Stimulated activated CD4-positive, alpha-beta T cell treated with anti-CD3 and anti-CD28 coated beads, TNF-alpha, amount 100 ng/mL, for 24 hours (primary cell): Measurements from ENCODE around the gene COBL.

Experiments
- DNase-seq, 3 experiments: peaks; one replicate each; pipeline ENCODE4 v3.0.0-alpha.2; 2020; ENCODE audit warnings: low read depth in 3 of 3

COBL gene

DNA sequence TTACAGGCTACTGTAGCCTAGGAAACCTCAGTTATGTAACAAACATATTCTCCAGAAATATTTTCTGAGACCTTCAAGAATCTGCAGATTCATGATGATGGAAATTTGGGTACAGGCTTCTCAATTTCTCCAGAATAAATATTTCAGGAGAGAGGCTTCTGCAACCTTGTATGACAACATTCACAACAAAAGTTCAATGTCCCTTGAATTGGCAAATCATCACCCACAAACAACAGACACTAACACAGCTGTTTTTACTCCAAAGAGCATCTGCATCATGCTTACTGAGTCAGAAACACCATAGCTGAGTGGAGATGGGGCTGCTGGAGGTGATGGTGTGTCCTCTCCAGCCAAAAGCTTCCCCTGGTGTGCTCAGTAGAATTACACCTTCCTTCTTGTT is 9.3 kb upstream of the COBL start:
- no peak for DNase-seq

DNA sequence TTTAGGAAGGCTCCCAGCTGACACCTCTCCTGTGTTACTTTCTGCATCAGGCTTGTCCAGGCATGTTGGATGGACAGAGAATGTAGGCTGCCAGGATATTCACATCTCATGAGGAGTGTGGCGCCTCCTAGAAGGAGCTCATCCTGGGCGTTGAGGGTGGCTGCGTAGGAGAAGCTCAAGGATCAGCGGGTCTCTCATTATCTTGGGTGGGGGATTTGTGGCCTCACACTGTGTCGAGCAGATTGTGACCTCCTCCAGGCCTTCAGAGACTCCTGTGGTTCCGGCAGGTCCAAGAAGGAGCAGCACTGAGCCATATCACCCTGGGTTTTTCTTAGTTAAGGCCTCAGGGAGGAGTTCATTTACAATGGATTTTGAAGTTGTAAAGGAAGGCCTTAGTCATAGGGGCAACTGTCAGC is 8.7 kb upstream of the COBL start:
- DNase-seq, result no peak

DNA sequence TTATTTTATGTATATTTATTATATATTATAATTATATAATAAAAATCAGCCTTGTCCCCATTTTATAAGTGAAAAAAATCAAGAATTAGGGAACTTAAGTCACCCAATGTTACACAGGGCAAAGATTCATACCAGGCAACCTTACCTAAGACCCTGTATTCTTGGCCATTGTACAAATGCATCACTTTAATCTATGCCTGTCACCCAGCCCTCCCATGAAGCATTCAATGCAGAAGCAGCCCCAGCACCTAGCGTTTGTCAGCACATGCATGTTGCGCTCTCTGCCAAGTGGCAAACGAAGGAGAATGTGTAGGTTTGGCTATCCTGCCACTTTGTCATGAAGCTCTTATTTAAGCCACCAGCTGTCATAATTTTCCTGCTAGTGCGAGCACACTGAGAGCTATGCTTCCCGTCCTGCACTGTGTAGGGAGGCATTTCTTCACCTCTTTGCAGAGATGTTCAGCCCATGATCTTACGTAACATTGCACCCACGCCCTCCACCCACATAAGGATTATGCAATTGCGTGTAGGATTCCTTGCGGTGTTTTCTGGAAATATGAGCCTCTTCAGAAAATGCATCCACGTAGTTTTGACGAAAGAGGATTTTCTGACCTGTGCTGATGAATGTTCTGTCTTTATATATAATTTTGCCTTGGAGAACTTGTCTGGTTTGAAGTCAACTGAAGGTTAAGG is 7.7 kb upstream of the COBL start:
- no peak for DNase-seq

DNA sequence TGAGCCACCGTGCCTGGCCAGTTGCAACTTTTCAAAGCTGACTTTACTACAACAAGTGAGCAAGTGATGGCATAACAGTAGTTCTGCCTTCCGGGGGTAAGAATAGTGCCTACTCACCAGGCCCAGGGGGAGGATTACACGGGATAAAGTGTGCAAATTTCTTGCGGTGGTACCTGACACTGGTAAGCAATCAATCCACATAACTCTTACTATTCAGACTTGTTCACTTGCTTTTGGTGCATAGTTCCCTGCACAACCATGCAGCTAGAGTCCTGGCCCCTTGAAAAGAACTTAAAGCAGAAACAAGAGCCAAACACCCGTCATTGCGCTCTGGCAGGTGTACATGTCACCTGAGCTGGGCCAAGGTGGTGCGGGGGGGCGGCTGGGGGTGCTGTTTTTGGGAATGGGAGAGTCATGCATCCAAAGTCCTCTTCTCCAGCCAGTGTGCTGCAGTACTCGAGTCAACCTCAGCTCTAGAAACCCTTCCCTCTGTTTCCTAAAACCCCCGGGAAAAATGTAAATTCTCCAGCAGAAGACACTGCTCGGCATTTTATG is 5.4 kb upstream of the COBL start:
- DNase-seq, result no peak

DNA sequence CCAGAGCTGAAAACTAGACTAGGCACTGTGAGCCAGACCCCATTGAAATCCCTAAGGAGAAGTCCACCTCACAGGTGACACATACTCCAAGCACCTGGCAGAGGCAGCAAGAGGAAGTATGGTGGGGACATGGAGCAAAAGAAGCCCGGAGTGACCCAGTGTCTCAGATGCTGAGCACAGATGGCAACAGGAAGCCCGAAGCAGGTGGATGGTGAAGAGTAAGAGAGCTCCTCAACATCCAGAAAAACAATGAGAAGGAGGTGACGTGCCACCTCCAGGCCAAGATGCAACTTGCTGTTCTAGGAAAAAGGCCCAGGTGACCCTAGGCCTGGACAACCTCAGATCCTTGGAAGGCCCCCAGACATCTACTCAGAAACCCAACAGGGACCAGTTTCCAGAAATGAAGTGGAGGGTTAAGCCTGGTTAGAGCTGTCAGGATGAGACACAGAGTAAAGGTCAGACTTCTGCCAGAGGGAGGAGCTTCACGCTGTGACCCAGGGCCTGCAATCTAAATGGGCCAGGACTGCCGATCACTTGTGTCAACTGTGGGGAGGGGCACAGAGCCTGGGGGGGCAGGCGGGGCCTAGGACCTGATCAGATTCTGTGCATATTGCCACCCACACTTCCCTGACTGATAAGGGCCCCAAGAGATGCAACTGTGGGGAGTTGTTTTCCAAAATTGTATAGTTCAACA is 2.4 kb upstream of the COBL start:
- DNase-seq, result no peak

DNA sequence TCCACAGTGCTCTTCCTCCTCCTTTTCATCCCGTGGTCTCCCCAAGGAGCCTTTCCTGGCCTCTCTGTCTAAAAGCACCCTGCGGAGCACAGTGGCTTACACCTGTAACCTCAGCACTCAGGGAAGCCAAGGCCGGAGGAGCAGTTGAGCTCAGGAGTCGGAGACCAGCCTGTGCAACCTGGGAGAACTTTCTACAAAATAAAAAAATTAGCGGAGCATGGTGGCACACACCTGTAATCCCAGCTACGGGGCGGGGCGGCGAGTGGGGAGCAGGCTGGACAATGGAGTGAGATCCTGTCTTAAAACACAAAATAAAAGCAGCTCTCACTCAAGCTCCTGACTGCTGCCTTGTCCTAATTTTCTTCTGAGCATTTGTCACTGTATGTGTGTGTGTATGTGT is 1.4 kb upstream of the COBL start:
- DNase-seq, result no peak

DNA sequence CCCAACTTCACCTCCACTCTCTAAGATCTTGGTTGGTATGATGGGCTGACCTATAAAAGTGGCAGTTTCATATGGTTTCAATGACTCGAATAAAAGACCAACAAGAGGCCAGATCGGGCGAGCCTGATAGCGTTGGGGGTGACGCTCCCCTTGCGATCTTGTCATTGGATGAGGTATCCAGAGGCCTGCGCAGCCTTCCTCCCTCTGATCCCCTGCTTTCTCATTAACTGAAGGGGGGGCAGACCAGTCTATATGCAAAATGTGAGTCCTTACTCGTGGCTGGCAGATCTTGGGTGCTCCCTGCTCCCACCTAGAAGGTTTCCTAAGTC is 937 bp upstream of the COBL start:
- no peak for DNase-seq

DNA sequence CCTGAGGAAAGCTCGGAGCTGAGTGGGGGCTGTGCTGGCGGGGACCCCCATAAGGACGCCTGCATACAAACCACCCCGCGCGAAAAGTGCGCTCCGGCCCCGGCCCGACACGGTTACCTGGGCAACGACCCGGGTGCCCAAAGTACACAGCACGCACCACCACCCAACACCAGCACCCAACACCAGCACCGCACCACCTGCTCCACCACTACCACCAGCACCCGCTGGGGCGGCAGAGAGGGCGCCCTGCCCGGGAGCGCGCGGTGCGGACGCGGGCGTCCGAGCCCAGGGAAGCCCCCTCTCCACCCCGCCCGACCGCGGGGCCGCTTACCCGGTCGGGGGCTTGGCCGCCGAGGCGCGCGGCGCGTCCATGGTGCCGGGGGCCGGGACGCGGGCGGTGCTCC is 345 bp downstream of the COBL start:
- no peak for DNase-seq

DNA sequence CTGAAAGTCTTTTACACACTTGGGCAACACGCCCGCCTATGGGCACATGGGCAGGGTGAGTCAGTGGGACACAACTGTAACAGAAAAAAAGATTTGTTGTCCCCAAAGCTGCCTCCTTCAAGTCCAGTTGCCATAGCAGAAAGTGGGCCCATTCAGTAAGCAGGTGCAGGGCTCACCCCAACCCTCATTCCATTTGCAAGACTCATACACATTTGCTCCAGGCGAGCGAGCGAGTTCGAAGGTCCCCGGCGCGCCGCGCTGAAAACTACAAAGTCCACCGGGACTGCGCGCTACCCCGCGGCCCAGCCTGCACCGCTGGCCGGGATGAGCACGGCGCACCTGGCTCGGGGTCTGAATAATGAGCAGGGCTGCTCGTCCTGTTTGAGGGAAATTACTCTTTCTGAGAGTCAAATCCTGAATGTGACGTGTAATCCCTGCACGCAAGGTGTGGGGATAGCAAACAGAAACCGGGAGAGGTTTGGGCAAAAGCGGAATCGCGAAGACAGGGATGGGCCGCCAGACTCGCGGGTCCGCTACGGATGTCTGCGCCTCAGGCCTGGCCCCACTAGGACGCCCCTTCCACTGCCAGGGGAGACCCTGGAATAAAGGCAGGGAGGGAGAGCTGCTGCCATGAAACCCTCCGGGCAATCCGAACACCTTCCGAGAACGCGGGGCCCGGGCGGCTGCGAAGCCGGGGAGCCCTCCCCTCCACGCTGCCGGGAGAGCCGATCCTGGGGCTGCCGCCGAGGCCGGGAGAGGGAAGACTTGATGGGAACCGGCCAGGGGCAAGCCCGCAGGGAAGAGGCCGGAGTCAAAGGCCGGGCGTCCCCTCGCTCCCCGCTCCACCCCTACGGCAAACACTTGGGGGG is 982 bp downstream of the COBL start:
- no peak for DNase-seq

DNA sequence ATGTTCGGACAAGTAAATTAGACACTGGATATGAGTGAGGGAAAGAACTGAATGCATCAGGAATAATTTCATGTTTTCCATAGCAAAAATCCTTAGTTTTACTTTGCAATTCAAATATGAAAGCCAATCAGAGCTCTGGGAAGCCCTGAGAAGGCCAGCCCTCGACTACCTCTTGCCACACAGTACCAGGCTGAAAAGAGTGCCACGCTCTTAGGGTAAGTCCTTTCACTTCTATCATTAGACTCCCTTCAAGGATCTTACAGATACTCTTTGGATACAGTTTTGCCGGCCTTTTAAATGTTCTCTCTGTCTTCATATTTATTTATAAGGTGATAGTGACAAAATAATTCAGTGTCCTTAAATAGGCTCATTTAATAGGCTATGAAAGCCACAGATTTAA is 1.9 kb downstream of the COBL start:
- no peak for DNase-seq

DNA sequence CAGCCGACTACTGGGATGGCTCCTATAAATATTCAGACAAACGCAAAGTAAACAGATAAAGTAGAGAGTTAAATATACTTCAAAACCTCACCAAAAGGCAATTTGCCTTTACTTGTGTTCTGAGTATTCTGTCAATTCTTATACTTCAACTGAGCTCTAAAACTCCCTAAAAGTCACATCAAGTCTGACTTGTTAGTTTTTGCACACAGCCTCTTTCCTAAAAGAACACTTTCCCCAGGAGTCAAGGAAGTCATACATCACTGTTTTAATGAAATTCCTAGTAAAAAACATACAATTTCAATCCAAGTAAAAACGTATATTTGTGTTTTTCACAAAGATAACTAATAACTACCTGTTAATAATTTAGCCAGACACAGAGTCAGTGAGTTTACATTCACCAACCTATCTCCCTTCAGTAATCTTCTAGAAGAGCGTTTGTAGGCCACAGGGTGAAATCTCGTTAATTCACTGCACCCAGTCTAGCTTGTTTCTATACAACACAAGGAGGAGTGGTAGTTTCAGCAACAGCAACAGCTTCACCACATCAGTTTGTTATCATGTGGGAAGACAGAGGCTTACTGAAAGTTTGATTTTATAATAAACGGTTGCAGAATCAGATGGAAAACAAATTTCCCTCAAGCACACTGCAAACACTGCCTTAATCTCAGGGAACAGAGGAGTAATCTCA is 2.7 kb downstream of the COBL start:
- no peak for DNase-seq

DNA sequence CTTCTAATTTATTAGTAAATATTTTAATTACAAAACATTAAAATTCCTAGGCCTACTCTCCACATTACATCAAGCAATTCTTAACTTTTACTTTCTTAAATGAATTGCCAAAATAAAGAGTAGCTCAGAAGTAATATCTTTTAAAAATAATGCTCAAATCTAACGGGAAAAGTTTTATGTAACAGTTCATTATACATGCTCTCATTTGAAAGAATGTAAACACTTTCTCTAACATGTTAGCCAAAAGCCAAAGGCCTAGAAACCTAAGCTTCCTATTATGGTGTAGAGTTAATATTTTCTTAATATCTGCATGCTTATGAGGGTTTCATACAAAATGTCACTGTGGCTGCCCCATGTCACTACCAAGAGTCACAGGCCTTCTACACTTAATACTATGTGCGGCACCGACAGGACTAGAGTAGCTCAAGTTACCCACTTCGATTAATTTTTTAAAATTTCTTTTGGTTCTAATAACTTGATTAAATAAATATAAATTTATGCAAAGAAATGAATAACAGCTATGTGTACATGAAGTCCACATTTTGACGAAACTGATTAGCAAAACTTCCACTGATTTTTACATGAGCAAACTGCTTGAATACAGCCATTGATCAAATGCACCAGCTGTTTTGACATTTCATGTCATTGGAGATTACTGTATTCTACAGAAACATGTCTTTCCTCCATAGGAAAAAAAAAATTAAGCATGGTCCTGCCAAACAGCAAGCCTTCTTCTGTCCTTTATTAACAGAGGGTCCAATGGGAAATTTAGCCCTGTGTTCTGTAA is 3.5 kb downstream of the COBL start:
- no peak for DNase-seq

DNA sequence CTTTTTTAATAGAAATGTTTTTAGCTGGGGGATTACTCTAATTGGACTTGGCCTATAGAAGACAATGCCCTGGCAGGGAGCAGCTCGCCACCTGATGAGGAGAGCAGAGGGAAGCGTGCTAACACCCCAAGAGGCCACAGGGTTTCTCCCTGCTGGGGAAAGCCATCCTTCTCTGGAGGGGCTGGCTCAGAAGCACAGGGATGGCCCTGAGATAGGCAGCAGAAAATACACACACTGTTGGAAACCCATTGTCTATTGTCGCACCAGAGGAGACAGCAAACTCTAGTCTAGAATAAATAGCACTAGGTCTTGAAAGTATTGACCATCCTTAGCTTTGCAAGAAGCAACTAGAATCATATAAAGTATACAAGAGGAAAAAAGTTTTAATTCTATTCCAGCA is 5.4 kb downstream of the COBL start:
- DNase-seq, result no peak

DNA sequence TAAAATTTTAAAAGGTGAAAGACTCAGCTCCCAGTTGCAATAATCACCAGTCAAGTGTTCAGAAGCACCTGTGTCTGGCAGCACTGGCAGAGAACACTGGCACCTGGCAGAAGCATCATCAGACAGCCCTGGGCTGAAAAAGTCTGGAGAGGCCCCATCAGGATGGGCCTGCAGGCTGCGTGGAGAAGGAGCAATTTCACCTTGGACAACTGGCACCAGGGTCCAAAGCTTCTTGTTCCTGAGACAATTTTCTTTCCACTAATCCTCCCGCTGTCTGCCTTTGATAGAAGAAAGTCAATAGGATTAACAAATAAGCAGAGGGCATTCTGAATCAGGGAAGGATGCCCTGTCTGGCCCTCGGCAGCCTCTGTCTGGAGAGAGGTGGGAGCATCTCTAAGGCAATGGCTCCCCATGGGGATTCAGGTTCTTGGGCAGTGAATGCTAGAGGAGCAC is 6.5 kb downstream of the COBL start:
- no peak for DNase-seq

DNA sequence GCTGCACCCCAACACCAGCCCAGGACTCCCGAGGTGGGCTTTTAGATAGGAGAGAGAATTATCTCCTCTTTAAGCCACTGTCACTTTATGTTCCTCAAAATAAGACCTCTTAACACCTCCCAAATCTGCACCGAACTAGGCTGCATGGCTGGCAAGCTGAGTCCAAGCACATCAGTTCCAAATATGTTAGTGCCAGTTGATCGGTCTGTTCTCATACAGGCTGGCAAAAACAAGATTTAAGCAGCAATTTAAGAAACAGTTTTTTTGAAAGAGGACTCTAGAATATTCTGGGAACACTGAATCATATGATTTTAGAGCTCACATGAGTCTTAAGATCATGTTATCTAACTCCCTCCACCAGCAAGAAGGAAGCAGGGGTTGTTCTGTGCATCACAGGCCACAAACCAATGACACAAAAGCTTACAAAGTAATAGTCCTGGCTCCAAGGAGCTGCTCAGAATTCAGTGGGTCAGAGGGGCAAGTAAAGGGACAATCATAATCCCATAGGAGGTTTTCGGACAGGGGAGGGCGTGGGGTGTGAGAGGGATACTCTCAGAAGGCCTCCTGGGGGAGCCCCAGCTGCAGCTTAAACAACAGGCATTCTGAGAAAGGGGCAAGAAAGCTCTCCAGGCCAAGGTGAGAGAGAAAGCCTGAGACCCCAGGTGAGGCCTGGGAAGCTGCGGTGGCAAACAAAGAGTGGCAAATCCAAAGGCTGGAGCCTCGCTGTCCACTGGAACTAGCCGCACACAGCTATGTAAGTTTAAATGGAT is 7.1 kb downstream of the COBL start:
- no peak for DNase-seq

DNA sequence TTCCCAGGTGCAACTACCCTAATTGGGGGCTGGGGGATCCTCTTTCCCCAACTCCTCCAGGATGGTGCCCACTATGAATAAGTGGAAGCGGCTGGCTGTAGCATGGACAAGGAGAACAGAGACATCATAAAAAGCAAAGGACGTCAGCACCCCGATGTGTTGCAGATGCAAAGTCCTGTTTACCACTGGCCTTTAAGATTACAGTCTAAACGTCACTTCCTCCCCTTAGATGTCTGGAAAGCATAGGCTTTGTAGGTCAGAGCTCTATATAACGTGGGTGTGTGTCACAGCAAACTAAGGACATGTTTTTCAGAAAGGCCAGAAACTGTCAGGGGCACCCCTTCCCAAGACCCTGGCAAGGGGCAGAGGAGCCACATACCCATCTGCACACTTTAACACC is 7.9 kb downstream of the COBL start:
- DNase-seq, result no peak

DNA sequence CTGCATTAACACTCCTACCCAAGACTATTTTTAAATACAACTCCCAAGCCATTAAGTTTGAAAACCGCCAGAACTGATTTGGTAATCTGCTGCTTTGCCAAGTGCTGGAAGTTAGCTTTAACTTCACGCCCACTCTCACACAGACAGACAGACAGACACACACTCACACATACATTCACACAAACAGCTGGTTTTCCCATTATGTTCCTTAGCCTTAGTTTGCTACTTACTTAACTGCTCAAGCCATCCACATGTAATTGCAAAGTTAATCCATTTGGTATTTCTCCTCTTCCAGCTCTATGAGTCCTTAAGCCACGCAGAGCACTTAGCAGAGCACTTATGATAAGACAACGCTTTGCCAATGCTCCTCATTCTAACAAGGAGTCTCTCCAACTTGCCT is 8.3 kb downstream of the COBL start:
- DNase-seq, result no peak

DNA sequence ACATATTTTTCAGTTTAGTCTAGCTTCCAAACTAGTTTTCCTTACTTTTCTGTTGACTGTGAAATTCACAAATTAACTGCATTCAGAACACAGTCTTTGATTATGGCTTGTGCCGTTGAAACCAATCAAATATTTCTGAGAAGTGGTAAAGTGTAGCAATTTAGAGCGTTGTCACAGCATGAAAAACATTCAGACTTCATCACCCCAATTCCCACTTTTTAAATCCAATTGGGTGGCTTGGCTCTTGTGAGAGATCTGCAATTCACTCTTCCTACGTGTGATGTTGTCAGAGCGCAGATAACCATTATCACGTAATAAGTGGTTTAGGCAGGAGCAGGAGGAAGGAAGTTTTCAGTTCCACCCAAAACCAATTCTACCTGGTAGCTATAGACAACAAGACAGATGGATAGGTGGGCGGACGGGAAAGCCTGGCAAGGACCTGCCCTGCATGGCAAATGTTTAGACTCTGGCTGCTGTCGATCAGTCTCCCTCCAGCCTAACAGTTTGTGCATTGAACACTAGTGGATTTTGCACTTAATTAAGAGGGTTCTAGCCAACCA is 8.9 kb downstream of the COBL start:
- DNase-seq, result no peak

DNA sequence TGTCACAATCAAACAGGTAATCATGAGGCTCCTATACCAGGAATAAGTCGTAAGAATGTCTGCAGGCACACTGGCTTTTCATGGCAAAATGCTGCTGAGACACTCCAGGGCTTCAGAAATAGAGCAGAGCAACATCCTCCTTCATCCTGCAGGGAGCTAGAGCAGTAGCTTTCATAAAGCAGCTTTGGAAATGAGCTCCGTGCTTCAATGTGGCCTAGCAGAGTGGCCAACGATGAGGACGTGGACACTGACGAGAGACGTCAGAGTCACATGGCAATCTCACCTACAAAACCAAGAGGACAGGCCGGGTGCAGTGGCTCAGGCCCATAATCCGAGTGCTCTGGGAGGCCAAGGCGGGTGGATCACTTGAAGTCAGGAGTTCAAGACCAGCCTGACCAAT is 9.8 kb downstream of the COBL start:
- no peak for DNase-seq

DNA sequence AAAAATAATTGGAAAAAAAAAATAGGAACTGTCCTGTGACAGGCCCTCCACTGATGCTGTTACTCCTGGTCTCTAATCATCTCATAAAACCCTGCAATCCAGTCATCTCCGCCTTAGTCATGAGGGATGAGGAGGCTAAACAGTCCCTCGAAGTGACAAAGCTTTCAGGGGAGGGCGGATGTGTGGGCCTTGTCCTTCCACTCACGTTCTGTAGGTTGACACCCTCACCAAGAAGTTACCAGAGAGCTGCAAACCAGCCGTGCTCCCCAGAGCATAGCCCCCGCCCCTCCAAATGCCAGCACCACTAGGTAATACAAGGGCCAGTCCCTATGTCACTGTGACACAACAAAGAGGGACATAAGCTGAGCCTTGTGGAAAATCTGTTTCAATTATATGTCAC is 11.9 kb downstream of the COBL start:
- no peak for DNase-seq
